ENCODE data around the gene NR2E3. TPM values are rescaled to one million over a fixed set of nuclear protein-coding genes. Genes with fewer than 3 reads are reported as not detected.

NR2E3 gene
- polyA plus RNA-seq, 3 donors = not detected

DNA sequence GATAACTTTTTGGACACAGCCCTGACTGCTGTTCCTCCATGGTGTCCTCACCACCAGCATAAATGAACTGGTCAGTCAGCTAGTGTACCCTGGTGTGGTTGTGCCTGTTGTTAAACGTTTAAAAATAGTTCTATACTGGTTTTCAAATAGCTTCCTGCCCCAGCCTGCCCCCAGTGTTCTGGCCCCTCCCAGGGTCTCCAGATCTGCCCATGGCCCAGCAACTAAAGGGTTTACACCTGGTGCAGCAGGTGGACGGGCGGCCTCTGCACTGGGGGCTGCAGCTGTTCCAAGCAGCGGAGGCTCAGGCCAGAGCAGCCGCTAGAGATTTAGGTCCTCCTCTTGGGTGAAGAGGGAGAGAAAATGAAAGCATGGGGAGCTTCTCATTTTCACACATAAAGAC, 6.1 kb upstream of the NR2E3 start:
- no peak overlapping the region for H3K27ac Mint-ChIP-seq
- DNase-seq = no peak
- Histone ChIP-seq H3K79me2 (ENCODE audit: insufficient read depth, low read length) (no peaks in the 10 kb centered on the region), H3K4me2 (replicated peaks; ENCODE audit: extremely low read depth, low read length, poor library complexity, severe bottlenecking) (no peak overlapping the region), H3K27me3 (ENCODE audit: control insufficient read depth in 2 of 2, insufficient read depth in 2 of 2, low read length in 2 of 2) (no peaks in the 10 kb centered on the region), H3K9me3 (replicated peaks in 1 of 2; ENCODE audit: control insufficient read depth in 1 of 2, insufficient read depth in 1 of 2, low read length in 2 of 2) (no peaks in the 10 kb centered on the region), H3K9ac (ENCODE audit: insufficient read depth, low read length, poor library complexity, severe bottlenecking) (no peak overlapping the region), H4K20me1 (ENCODE audit: insufficient read depth, low read length) (no peaks in the 10 kb centered on the region), H3K36me3 (replicated peaks in 1 of 2; ENCODE audit: control insufficient read depth in 1 of 2, insufficient read depth in 2 of 2, low read length in 2 of 2) (no peaks in the 10 kb centered on the region), H3K27ac (ENCODE audit: low read depth in 1 of 2, low read length in 2 of 2) (no peak overlapping the region), H3K4me1 (ENCODE audit: control insufficient read depth in 1 of 2, insufficient read depth in 2 of 2, low read length in 2 of 2) (no peaks in the 10 kb centered on the region), H2AFZ (ENCODE audit: insufficient read depth, low read depth, low read length, poor library complexity, severe bottlenecking) (no peak overlapping the region), H3K4me3 (replicated peaks in 1 of 3; ENCODE audit: low read depth in 2 of 3, low read length in 3 of 3) (no peak overlapping the region)
- intact Hi-C loops (cut with micrococcal nuclease) = no loop called here
- peaks cover 2% of the 10 kb centered on the region for H3K4me1 Mint-ChIP-seq
- peaks cover 0 to 6% (median 3%) of the 10 kb centered on the region in 7 donors for H3K9me3 Mint-ChIP-seq
- 39% methylated on average over 2 of the region's 5 CpGs for WGBS (ENCODE audit: insufficient coverage)
- peaks cover 6 to 11% (median 7%) of the 10 kb centered on the region in 3 donors for H3K27me3 Mint-ChIP-seq (ENCODE audit: low read depth in 3 of 3)
- TF ChIP-seq, protein P1, sequence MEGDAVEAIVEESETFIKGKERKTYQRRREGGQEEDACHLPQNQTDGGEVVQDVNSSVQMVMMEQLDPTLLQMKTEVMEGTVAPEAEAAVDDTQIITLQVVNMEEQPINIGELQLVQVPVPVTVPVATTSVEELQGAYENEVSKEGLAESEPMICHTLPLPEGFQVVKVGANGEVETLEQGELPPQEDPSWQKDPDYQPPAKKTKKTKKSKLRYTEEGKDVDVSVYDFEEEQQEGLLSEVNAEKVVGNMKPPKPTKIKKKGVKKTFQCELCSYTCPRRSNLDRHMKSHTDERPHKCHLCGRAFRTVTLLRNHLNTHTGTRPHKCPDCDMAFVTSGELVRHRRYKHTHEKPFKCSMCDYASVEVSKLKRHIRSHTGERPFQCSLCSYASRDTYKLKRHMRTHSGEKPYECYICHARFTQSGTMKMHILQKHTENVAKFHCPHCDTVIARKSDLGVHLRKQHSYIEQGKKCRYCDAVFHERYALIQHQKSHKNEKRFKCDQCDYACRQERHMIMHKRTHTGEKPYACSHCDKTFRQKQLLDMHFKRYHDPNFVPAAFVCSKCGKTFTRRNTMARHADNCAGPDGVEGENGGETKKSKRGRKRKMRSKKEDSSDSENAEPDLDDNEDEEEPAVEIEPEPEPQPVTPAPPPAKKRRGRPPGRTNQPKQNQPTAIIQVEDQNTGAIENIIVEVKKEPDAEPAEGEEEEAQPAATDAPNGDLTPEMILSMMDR (IDR thresholded peaks at IDR 0.05) = no peak
- H3K36me3 Mint-ChIP-seq = no peaks in the 10 kb centered on the region
- no peak overlapping the region for H3K4me3 Mint-ChIP-seq

DNA sequence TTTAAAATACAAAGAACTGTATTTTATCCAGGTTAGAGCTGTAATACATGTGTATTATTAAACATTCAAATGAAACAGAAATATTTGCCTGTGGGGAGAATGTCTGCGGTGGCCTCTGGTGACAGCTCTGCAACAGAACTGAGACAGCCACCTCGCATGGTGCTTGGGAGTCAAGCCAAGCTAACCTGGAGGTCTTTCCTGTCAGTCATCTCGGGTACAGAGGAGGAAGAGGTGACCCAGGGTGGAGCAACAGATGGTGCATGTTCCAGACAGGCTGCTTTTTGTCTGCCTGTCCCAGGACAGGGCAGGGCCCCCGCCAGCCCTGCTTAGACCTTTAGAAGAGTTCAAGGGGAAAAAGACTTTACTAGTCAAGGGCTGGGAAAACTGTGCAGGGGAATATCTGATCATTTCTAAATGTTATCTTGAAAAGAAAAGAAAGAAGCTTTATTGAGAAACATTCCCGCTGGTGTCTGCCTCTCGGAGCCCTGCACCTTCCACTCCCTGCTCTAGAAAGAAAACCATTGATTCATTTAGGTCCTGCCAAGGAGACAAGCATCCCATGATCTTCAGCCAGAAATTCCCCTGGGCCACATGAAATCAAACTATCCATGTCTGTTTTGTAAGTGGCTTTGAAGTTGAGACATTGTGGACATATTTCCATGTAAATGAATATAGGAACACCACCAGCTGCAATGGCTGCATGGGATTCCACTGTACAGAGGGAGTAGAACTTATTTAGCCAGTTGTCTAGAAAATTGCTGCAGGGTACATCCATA, 5.5 kb upstream of the NR2E3 start:
- Histone ChIP-seq H3K27ac (ENCODE audit: low read depth in 1 of 2, low read length in 2 of 2) (no peak overlapping the region), H3K4me1 (ENCODE audit: control insufficient read depth in 1 of 2, insufficient read depth in 2 of 2, low read length in 2 of 2) (no peaks in the 10 kb centered on the region), H2AFZ (ENCODE audit: insufficient read depth, low read depth, low read length, poor library complexity, severe bottlenecking) (no peak overlapping the region), H3K36me3 (replicated peaks in 1 of 2; ENCODE audit: control insufficient read depth in 1 of 2, insufficient read depth in 2 of 2, low read length in 2 of 2) (no peaks in the 10 kb centered on the region), H3K4me2 (replicated peaks; ENCODE audit: extremely low read depth, low read length, poor library complexity, severe bottlenecking) (no peak overlapping the region), H3K4me3 (replicated peaks in 1 of 3; ENCODE audit: low read depth in 2 of 3, low read length in 3 of 3) (no peak overlapping the region), H3K9ac (ENCODE audit: insufficient read depth, low read length, poor library complexity, severe bottlenecking) (no peak overlapping the region), H3K9me3 (replicated peaks in 1 of 2; ENCODE audit: control insufficient read depth in 1 of 2, insufficient read depth in 1 of 2, low read length in 2 of 2) (no peaks in the 10 kb centered on the region), H3K27me3 (ENCODE audit: control insufficient read depth in 2 of 2, insufficient read depth in 2 of 2, low read length in 2 of 2) (no peaks in the 10 kb centered on the region), H4K20me1 (ENCODE audit: insufficient read depth, low read length) (no peaks in the 10 kb centered on the region), H3K79me2 (ENCODE audit: insufficient read depth, low read length) (no peaks in the 10 kb centered on the region)
- no peak overlapping the region for H3K4me3 Mint-ChIP-seq
- H3K27ac Mint-ChIP-seq = no peak overlapping the region
- 49% methylated on average over 5 of the region's 6 CpGs for WGBS (ENCODE audit: insufficient coverage)
- intact Hi-C loops (cut with micrococcal nuclease) = no loop called here
- H3K36me3 Mint-ChIP-seq = no peaks in the 10 kb centered on the region
- H3K4me1 Mint-ChIP-seq = peaks cover 2% of the 10 kb centered on the region
- TF ChIP-seq, protein P1 (IDR thresholded peaks at IDR 0.05) = no peak
- DNase-seq = no peak
- H3K9me3 Mint-ChIP-seq = peaks cover 0 to 6% (median 3%) of the 10 kb centered on the region in 7 donors
- peaks cover 2 to 11% (median 5%) of the 10 kb centered on the region in 3 donors for H3K27me3 Mint-ChIP-seq (ENCODE audit: low read depth in 3 of 3)

Data from CD14-positive monocyte (primary cell).